ENCODE data around the gene GAP43. TPM values are rescaled to one million over a fixed set of nuclear protein-coding genes. Genes with fewer than 3 reads are reported as not detected.
A peak's percentile ranks its signal among the peaks of the same experiment; 100 is the strongest.

Gene GAP43
- total and polyA plus RNA-seq, 2 experiments from 2014 or later: 2.1 to 5.7 TPM

DNA sequence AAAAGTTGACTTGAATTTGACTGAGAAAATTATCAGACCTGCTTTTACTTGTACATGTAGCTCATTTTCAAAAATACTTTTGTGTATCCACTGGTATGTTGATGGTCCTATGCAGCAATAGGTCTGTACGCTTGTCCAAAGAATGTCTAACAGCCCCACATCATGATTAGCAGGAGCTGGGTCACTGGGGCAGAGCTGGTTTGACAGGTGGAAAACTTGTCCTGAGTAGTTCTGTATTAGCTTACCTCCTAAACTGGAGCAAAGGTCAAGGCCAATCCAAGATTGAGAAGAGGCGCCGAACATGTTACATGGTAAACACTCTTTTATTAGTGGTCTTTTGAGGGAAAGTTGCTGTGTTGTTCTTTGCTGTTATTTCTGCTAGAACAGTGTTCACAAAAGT lies 50.6 kb downstream of the GAP43 start:
- Histone ChIP-seq H3K27me3 (no peaks in the 10 kb centered on the region), H3K9me3 (ENCODE audit: low read depth) (no peaks in the 10 kb centered on the region), H3K36me3 (no peaks in the 10 kb centered on the region), H3K27ac (no peak overlapping the region), H3K4me1 (ENCODE audit: low read depth) (peaks cover 9% of the 10 kb centered on the region), H3K4me3 (no peak overlapping the region)
- no peak for DNase-seq (ENCODE audit: low read depth in 1 of 2, low spot score in 1 of 2)
- TF ChIP-seq, protein P1, sequence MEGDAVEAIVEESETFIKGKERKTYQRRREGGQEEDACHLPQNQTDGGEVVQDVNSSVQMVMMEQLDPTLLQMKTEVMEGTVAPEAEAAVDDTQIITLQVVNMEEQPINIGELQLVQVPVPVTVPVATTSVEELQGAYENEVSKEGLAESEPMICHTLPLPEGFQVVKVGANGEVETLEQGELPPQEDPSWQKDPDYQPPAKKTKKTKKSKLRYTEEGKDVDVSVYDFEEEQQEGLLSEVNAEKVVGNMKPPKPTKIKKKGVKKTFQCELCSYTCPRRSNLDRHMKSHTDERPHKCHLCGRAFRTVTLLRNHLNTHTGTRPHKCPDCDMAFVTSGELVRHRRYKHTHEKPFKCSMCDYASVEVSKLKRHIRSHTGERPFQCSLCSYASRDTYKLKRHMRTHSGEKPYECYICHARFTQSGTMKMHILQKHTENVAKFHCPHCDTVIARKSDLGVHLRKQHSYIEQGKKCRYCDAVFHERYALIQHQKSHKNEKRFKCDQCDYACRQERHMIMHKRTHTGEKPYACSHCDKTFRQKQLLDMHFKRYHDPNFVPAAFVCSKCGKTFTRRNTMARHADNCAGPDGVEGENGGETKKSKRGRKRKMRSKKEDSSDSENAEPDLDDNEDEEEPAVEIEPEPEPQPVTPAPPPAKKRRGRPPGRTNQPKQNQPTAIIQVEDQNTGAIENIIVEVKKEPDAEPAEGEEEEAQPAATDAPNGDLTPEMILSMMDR (IDR thresholded peaks at IDR 0.05; ENCODE audit: low read depth, low read length): no peak

DNA sequence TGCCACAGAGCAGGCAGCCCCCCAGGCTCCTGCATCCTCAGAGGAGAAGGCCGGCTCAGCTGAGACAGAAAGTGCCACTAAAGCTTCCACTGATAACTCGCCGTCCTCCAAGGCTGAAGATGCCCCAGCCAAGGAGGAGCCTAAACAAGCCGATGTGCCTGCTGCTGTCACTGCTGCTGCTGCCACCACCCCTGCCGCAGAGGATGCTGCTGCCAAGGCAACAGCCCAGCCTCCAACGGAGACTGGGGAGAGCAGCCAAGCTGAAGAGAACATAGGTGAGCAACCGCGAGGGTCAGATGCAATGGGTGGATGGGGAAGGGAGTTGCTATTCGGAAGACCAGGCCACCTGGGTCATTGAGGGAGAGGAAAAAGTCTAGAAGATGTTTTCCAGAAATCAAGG lies 53.0 kb downstream of the GAP43 start:
- Histone ChIP-seq H3K27ac (no peak overlapping the region), H3K27me3 (no peaks in the 10 kb centered on the region), H3K4me1 (ENCODE audit: low read depth) (peaks cover 9% of the 10 kb centered on the region), H3K36me3 (no peaks in the 10 kb centered on the region), H3K4me3 (no peak overlapping the region), H3K9me3 (ENCODE audit: low read depth) (no peaks in the 10 kb centered on the region)
- TF ChIP-seq, protein P1 (IDR thresholded peaks at IDR 0.05; ENCODE audit: low read depth, low read length): no peak
- no peak for DNase-seq (ENCODE audit: low read depth in 1 of 2, low spot score in 1 of 2)

DNA sequence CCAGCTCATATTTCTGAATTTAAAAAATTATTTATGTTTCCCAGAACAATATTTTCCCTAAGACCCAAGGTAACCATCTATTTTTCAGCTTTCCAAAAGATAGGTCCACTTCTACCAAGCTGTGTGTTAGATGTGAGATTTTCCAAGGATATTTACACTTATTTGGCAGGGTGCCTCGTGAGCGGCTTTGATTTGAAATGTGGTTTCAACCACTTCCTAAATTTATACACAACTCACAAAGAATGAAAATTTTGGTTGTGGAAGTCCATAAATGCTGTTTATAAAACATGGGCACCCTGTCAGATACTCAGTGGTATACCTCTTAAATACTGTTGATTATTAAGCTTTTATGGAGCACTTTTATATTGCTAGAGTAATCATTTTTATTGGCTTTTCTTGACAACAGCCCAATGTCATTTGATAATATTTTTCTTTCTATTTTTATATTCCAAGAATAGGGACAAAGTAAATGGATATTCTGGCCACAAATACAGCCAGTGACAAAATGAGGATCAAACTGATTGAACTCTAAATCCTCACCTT lies 57.6 kb downstream of the GAP43 start:
- peaks cover 9% of the 10 kb centered on the region for H3K4me1 ChIP-seq (ENCODE audit: low read depth)
- H3K27me3 ChIP-seq: no peaks in the 10 kb centered on the region
- H3K4me3 ChIP-seq: no peak overlapping the region
- peak in 1 of 2 donors; percentile 47 for DNase-seq (ENCODE audit: low read depth in 1 of 2, low spot score in 1 of 2)
- TF ChIP-seq, protein P1 (IDR thresholded peaks at IDR 0.05; ENCODE audit: low read depth, low read length): no peak
- no peaks in the 10 kb centered on the region for H3K36me3 ChIP-seq
- no peak overlapping the region for H3K27ac ChIP-seq
- H3K9me3 ChIP-seq (ENCODE audit: low read depth): no peaks in the 10 kb centered on the region

DNA sequence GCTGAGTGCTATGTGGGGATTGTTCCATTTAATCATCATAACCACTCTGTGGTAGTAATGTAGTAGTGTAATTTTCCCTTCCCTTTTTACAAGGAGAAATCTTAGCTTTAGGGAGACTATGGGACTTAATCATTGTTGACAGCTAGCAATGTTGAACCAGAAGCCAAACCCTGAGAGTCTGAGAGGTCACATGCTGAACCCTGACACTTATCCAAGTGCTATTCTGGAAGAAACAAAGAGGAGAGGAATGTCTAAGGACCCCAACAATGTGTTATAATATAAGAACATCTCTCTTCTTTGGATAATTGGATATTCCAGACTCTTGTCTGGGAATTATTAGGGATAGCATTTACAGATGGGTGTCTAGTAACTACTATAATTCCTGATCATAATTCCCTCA lies 58.4 kb downstream of the GAP43 start:
- Histone ChIP-seq H3K27ac (no peak overlapping the region), H3K9me3 (ENCODE audit: low read depth) (no peaks in the 10 kb centered on the region), H3K36me3 (no peaks in the 10 kb centered on the region), H3K4me1 (ENCODE audit: low read depth) (peaks cover 9% of the 10 kb centered on the region), H3K4me3 (no peak overlapping the region), H3K27me3 (no peaks in the 10 kb centered on the region)
- peak in 1 of 2 donors; percentile 28 for DNase-seq (ENCODE audit: low read depth in 1 of 2, low spot score in 1 of 2)
- TF ChIP-seq, protein P1 (IDR thresholded peaks at IDR 0.05; ENCODE audit: low read depth, low read length): no peak

DNA sequence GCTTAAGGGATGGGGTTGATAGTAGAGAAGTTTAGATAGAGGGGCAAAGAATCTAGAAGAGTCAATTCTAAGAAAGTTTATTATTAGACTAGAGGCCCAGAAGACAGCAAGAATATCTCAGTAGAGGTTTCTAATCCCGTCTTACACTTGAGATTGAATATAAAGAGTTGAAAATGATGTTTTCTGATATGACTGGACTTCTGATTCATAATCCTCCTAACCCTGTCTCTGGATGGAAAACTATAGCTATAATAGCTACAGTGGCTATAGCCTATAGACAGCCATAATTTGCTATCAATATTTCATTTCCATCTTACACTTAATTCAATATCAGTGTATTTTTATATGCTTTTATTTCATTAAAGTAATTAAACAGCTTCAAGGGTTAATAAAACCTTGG lies 60.0 kb downstream of the GAP43 start:
- Histone ChIP-seq H3K27me3 (no peaks in the 10 kb centered on the region), H3K4me1 (ENCODE audit: low read depth) (peaks cover 9% of the 10 kb centered on the region), H3K36me3 (no peaks in the 10 kb centered on the region), H3K4me3 (no peak overlapping the region), H3K27ac (no peak overlapping the region), H3K9me3 (ENCODE audit: low read depth) (no peaks in the 10 kb centered on the region)
- no peak for DNase-seq (ENCODE audit: low read depth in 1 of 2, low spot score in 1 of 2)
- TF ChIP-seq, protein P1 (IDR thresholded peaks at IDR 0.05; ENCODE audit: low read depth, low read length): no peak
